Transverse colon (tissue), 4 donors: ENCODE results near the gene SMYD4. TPM values are rescaled to one million over a fixed set of nuclear protein-coding genes. Genes with fewer than 3 reads are reported as not detected.
"Not testable (repeated sequence)": the region's sequence is repeated elsewhere in the genome, so short reads cannot be mapped to it uniquely, and the experiment has no call there.

Source experiments
- DNase-seq: peaks from one replicate; pipeline ENCODE4 v3.0.0-alpha.2; 2019
- H3K27ac ChIP-seq, 4 donors: fragments of 200-600 bp; sonication (generic); 2 replicates each; pipeline ENCODE4 v1.5.1; 2016 to 2018; ENCODE audit warnings: inconsistent platforms in 4 of 4
- H3K27me3 ChIP-seq: fragments of 200-600 bp; sonication (generic); 2 replicates; pipeline ENCODE4 v1.5.1; 2017; ENCODE audit warnings: inconsistent platforms
- H3K36me3 ChIP-seq, 4 donors: fragments of 200-600 bp; sonication (generic); 2 replicates each; pipeline ENCODE4 v1.5.1; 2017 to 2019; ENCODE audit warnings: inconsistent platforms in 4 of 4
- H3K4me1 ChIP-seq, 4 donors: fragments of 200-600 bp; sonication (generic); 2 replicates each; pipeline ENCODE4 v1.5.1; 2017 to 2020; ENCODE audit warnings: inconsistent platforms in 4 of 4
- H3K4me3 ChIP-seq, 4 donors: fragments of 200-600 bp; sonication (generic); 1 replicate in 1 of 4; 2 replicates in 3 of 4; pipeline versions ENCODE4 v1.5.1 to v1.6.1; 2017 to 2019; ENCODE audit warnings: inconsistent platforms in 4 of 4
- H3K9me3 ChIP-seq, 2 donors: fragments of 200-600 bp; sonication (generic); 2 replicates each; pipeline ENCODE4 v1.5.1; 2017 to 2019; ENCODE audit warnings: inconsistent platforms in 2 of 2
- CTCF ChIP-seq, 5 experiments: fragments of 200-600 bp in 3 of 5; fragments of 450-650 bp in 2 of 5; sonication (generic) in 3 of 5; IDR thresholded peaks; 1 replicate in 2 of 5; 2 replicates in 3 of 5; pipeline ENCODE4 v1.5.1; 2016 to 2017; ENCODE audit warnings: antibody characterized with exemption in 5 of 5, inconsistent platforms in 3 of 5, mild to moderate bottlenecking in 2 of 5, moderate library complexity in 1 of 5
- EP300 ChIP-seq: sonication (generic); formaldehyde crosslinking; IDR thresholded peaks from one replicate; pipeline ENCODE4 v1.6.1; 2017; ENCODE audit warnings: antibody characterized with exemption, low read depth
- POLR2A ChIP-seq: fragments of 450-650 bp; IDR thresholded peaks from one replicate; pipeline ENCODE4 v1.6.1; 2016; ENCODE audit warnings: antibody characterized with exemption, mild to moderate bottlenecking, moderate library complexity
- POLR2AphosphoS5 ChIP-seq, 3 donors: sonication (generic); formaldehyde crosslinking; IDR thresholded peaks; one replicate each; pipeline ENCODE4 v1.6.1; 2016; ENCODE audit warnings: antibody characterized with exemption in 3 of 3
- WGBS, 2 donors: methylation state at CpG; one replicate each; pipeline ENCODE4 v1.1.5; 2018; ENCODE audit warnings: low coverage in 1 of 2; 5-methylcytosine and 5-hydroxymethylcytosine counted together
- in situ Hi-C, 4 donors: fragments of 200-750 bp; cut with MboI; loops; one replicate each; pipeline versions ENCODE4 v1.15.0 to v1.15.1; 2017; ENCODE audit warnings: low sequenced_read_pairs in 3 of 4, low pct_ligation_motif_present in 1 of 4, low pct_unique_long_range_greater_than_20kb in 1 of 4
- intact Hi-C: fragments of 100-400 bp; cut with DNase I; formaldehyde crosslinking; loops from one replicate; pipeline ENCODE4 v1.15.1; 2023; ENCODE audit warnings: low total_unique reads
- total RNA-seq, 4 donors: library from RNA; depleted of rRNA; stranded (reverse); fragments of >200 nt; gene quantifications; one replicate each; pipeline ENCODE4 v1.1.0, GENCODE V29; 2016

The SMYD4 gene
- total RNA-seq, 4 donors from 2014 or later = 4.1 to 14.8 (median 9.0) TPM

DNA sequence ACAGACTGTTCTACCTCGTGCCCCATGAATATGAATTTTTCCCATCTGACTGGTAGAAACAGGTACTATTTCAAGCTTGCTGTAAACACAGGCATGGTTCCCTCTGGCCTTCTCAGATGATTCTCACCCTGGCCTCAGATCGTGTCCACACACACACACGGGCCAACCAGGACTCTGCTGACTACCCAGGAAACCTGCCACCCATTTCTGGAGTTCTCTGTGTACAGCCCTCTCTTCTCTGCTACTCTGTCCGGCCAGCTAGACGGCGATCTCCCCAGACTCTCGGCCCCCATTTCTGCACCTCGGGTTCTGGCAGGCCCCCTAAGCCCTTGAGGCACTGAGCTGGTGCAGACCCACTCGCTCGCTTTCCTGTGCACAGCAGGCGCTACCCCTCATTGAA, 31.3 kb upstream of the SMYD4 start:
- Histone ChIP-seq H3K27me3 (no peaks in the 10 kb centered on the region), H3K4me1 (no peaks in the 10 kb centered on the region), H3K9me3 (no peaks in the 10 kb centered on the region), H3K36me3 (no peaks in the 10 kb centered on the region), H3K4me3 (no peak overlapping the region), H3K27ac (peak overlapping the region in 3 of 4 donors; percentile 15 to 60 (median 48))
- intact Hi-C loops = loop anchor here (10.0 kb wide), 1 partner anchor 196 kb away; no protein-coding TSS in a partner anchor
- in situ Hi-C loops = loop anchor here in 2 of 4 donors (10.0 to 25.0 kb wide), 2 partner anchors 174 to 196 kb away; partner anchors contain the start of gene PRPF8 (in 1 of the 2)
- DNase-seq = no peak
- 91% methylated on average over 11 of the region's 11 CpGs; no CpG with 5 or more reads in 1 of the 2 donors for WGBS, 2 donors
- TF ChIP-seq POLR2AphosphoS5 (IDR thresholded peaks at IDR 0.05) (no peak), POLR2A (no peak), CTCF (IDR thresholded peaks at IDR 0.05) (no peak), EP300 (no peak)

DNA sequence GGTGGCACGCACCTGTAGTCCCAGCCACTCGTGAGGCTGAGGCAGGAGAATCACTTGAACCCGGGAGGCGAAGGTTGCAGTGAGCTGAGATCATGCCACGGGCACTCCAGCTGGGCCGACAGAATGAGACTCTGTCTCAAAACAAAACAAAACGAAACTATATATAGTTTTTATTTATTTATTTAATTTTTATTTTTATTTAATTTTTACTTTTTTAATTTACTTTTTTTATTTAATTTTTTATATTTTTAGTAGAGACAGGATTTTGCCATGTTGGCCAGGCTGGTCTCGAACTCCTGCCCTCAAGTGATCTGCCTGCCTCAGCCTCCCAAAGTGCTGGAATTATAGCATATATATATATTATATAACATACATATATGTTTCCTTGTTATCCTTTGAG, 26.8 kb upstream of the SMYD4 start:
- H3K4me1 ChIP-seq, DNase-seq, H3K27me3 ChIP-seq, H3K4me3 ChIP-seq, H3K9me3 ChIP-seq, intact Hi-C loops, H3K27ac ChIP-seq: not testable (repeated sequence)
- 95 to 99% methylated on average over 8 of the region's 8 CpGs for WGBS, 2 donors
- H3K36me3 ChIP-seq = peaks cover 0 to 18% (median 10%) of the 10 kb centered on the region in 4 donors
- in situ Hi-C loops = loop anchor here in 1 of 4 donors (25.0 kb wide), 1 partner anchor 169 kb away; the partner anchor contains the start of gene PRPF8

DNA sequence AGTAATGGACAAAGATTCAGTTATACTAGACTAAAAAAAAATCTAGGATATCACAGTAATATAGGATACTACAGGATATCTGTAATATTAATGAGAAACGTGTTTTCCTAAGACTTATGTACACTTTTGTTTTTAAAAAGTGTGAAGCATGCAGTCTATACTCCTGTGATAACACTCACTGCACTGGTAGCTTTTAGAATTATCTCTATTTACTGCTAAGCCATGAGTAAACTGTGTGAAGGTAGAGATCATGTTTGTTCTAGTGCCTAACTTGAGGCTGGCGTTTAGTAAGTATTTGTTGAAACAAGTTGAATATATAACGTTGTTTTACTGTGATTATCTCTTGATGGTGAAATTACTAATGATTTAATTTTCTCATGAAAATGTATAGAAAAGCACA, 24.0 kb upstream of the SMYD4 start:
- in situ Hi-C loops (loop anchor here in 1 of 4 donors (25.0 kb wide), 1 partner anchor 166 kb away; the partner anchor contains the start of gene PRPF8), intact Hi-C loops (no loop called here)
- H3K4me3 ChIP-seq = no peak overlapping the region
- H3K36me3 ChIP-seq = peaks cover 0 to 26% (median 10%) of the 10 kb centered on the region in 4 donors
- no peaks in the 10 kb centered on the region for H3K4me1 ChIP-seq
- DNase-seq = no peak
- H3K9me3 ChIP-seq = no peaks in the 10 kb centered on the region
- no peaks in the 10 kb centered on the region for H3K27me3 ChIP-seq
- no peak overlapping the region for H3K27ac ChIP-seq
- no peak for TF ChIP-seq POLR2AphosphoS5 (IDR thresholded peaks at IDR 0.05)
- TF ChIP-seq CTCF (IDR thresholded peaks at IDR 0.05) = no peak
- WGBS, 2 donors = 81 to 95% methylated on average over 2 to 3 of the region's 3 CpGs

- 66 to 83% methylated on average over 2 to 6 of the region's 6 CpGs for WGBS, 2 donors
- Histone ChIP-seq H3K27ac (no peak overlapping the region), H3K9me3 (no peaks in the 10 kb centered on the region), H3K36me3 (peaks cover 0 to 28% (median 10%) of the 10 kb centered on the region in 4 donors), H3K4me3 (no peak overlapping the region), H3K4me1 (no peaks in the 10 kb centered on the region), H3K27me3 (no peaks in the 10 kb centered on the region)
- intact Hi-C loops (no loop called here), in situ Hi-C loops (loop anchor here in 1 of 4 donors (25.0 kb wide), 1 partner anchor 165 kb away; the partner anchor contains the start of gene PRPF8)
- no peak for DNase-seq
- TF ChIP-seq POLR2A (no peak), EP300 (no peak), CTCF (IDR thresholded peaks at IDR 0.05) (no peak), POLR2AphosphoS5 (IDR thresholded peaks at IDR 0.05) (no peak)
Observed at GRCh38 chr17:1852327-1852726, 22.6 kb upstream of the SMYD4 start.

DNA sequence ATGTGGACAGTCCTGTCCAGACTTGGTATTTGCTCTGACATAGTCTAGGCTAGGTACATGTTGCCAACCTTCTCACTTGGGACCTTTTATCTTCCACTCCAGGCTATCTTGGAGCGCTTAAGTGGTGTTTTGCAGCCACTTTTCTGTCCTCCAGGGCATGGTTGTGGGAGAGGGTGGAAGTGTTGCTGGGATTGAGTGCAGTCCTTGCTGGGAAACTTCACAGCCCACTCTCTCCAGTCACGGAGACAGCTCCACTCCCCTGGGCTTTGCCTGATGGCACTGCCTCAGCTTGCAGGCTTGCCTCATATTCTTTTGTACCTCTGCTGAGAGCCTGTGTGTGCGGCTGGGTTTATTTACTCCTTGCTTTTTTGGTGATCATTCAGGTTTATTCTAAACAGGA, 17.5 kb upstream of the SMYD4 start:
- no peak overlapping the region for H3K4me3 ChIP-seq
- in situ Hi-C loops (no loop called here), intact Hi-C loops (no loop called here)
- no peaks in the 10 kb centered on the region for H3K27me3 ChIP-seq
- peaks cover 0 to 33% (median 13%) of the 10 kb centered on the region in 4 donors for H3K36me3 ChIP-seq
- 93 to 100% methylated on average over 1 to 3 of the region's 3 CpGs for WGBS, 2 donors
- no peak overlapping the region for H3K27ac ChIP-seq
- TF ChIP-seq EP300 = no peak
- TF ChIP-seq POLR2A = no peak
- no peak for TF ChIP-seq POLR2AphosphoS5 (IDR thresholded peaks at IDR 0.05)
- TF ChIP-seq CTCF (IDR thresholded peaks at IDR 0.05) = no peak
- H3K4me1 ChIP-seq = no peaks in the 10 kb centered on the region
- no peak for DNase-seq
- no peaks in the 10 kb centered on the region for H3K9me3 ChIP-seq
